ENCODE data around the gene ZNF831. TPM values are rescaled to one million over a fixed set of nuclear protein-coding genes. Genes with fewer than 3 reads are reported as not detected.

ZNF831 gene
- total RNA-seq, result under 0.01 and 0.20 TPM in 2 replicates

DNA sequence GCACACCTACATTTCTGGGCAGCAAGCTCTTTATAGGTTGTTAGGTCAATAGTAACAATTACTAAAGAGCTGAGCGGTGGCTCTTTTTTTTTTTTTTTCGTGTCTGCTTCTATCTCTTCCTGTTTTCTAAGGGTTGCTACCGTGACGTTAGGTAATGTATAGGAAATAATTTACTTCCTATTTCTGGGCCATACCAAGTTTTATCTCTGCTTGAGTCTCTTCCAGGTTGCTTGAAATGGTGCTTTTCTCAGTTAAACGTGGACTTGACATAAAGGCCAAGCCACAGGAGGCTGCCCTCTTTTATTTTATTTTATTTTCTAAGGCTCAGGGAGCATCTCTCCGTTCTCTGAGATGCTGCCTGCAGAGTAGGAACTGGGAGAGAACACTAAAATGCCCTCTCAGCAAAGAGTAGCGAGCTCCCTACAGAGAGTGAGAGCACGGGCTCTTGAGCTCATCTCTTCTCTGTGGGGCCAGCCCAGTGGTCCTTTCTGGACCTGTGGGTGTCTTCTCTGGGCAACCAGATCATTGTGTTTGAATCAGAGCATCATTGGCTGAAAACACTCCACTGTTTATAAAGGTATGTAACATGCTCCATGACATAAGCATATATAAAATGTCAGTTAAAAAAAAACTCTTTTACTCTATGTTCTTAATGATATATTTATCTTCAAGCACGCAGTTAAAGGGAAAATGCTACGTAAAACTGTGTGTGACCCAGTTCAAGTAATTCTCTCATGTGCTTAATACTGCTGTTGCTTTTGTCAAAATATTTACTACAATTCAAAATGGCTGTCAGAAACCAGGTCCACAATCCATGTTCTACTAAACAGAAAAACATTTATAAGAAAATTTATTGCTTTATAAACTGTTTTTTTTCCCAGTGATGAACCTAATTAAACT is at the start of gene ZNF831:
Gene ZNF831 (plus strand): TSS at position 191 of the 900 bp plus-strand sequence. CDS start 27,199 bp downstream, outside the sequence.
- DNase-seq (ENCODE audit: low read depth in 2 of 2), result no peak

DNA sequence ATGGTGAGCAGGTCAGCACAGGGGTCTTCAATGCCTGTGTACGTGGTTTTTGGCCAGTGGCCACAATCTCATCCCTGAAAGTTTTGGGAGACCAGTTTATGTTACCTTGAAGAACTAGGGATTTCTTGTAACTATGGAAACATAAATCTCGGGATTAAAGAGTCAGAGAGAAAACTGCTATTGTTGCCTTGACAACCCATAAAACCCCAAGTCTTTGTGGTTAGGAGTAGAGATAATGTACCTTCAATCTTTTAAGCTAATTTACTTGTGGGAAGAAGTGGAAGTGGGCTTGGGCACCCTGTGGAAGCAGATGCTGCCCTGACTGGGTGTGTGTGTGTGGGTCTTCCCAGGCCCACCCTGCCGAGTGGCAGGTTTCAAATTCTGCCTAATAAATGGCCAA is 46.1 kb upstream of the ZNF831 start:
- DNase-seq (ENCODE audit: low read depth in 2 of 2), result no peak

DNA sequence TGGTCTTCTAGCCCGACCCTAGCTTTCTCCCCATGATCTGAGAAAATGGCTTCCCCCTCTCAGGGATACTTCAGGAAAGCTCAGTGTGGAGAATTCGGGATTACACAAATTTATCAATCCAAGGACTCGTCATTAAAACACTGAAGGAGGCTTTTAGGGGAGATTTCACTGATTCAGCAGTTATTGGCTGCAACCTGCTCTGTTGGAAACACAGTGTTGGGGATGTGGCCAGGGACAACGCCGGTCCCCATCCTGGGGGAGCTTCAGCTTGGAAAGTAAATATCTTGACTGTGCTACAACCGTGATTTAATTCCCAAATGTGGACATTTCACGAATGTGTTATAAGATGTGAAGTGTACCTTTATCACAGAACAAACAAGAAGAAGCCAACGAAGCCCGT is 44.8 kb upstream of the ZNF831 start:
- no peak for DNase-seq (ENCODE audit: low read depth in 2 of 2)

DNA sequence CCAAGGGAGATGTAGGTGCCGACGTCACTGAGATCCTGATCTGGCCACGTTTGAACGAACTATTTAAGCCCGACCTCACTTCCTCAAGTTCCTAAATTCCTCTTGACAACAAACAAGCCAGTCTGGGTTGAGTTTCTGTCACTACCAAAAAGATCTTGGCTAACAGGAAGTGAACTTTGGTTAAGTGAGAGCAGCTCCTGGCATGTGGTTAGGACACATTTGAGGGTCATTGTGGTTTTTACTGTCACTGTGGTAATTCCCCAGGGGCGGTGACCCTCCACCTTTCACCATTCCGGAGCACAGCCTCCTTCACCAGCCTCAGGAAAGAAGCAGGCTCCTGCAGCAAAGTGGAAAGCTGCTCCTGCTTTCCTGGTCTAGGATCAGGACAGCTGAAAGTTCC is 43.1 kb upstream of the ZNF831 start:
- no peak for DNase-seq (ENCODE audit: low read depth in 2 of 2)

DNA sequence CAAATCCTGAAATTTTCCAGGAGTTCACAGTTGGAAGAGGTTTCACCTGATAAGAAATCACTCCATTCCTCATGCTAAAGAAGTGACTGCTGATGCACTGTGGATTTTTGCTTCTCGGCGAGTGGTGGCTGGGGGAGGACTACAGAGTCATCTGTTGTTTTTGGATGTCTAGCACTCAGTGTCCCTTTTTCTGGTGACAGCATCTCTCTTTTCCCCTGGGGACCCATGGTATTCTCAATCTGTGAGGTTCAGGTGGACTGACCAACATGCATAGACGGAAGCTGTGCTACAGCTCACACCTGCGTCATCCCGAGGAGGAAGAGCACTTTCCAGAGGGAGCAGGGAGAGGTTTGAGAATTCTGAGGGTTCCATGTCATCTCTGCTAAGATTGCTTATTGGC is 42.7 kb upstream of the ZNF831 start:
- DNase-seq (ENCODE audit: low read depth in 2 of 2), result no peak

DNA sequence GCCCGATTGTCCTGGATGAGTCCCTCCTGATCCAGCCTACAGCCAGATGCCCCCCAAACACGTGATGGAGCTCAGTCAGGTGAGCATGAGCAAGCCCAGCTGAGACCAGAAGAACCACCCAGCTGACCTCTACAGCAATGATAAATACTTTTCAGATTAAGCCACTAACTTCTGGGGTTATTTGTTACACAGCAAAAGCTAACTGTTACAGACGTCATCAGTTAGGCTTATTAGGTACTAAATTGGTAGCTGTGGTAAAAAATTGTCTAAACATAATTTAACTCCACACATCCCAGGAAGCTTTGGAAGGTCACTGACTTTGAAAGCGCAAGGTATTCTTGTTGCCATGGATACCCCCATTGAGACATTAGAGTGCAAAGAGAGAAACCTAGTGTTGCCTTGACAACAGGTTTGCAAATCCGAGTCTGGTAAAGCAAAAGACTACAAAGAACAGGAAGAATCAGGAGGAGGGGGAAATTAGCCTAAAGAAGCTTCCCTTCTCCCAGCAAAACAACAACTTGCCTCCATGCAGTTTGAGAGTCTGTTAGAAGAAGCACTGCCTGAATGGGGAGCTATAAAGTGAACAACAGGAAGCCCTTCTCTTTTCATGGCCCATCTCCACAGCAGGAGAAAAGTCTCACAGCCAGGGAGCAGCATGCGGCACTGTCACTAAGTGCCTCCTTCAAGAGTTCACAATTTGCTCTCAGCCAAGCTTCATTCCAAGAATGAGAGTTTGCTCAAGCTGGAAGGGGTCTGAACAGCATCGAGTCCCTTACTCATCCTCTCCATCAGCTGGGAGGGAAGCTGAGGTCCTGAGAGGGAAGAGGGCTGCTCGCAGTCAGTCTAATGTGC is 41.7 kb upstream of the ZNF831 start:
- DNase-seq (ENCODE audit: low read depth in 2 of 2), result no peak

DNA sequence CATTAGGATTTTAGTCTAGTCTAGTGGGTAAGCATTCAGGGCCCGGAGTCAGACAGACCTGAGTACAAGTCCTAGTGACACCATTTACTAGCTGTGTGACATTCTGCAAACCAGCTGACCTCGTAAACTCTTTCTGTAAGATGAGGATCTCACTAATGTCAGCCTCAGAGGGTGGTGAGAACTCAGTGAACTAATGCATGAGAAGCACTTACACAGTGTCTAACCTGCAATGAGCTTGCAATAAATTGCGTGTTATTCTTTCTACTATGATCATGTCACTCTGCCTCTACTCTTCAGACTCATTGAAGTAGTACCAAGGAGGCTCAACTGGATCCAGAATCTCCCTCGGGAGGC is 41.1 kb upstream of the ZNF831 start:
- no peak for DNase-seq (ENCODE audit: low read depth in 2 of 2)

DNA sequence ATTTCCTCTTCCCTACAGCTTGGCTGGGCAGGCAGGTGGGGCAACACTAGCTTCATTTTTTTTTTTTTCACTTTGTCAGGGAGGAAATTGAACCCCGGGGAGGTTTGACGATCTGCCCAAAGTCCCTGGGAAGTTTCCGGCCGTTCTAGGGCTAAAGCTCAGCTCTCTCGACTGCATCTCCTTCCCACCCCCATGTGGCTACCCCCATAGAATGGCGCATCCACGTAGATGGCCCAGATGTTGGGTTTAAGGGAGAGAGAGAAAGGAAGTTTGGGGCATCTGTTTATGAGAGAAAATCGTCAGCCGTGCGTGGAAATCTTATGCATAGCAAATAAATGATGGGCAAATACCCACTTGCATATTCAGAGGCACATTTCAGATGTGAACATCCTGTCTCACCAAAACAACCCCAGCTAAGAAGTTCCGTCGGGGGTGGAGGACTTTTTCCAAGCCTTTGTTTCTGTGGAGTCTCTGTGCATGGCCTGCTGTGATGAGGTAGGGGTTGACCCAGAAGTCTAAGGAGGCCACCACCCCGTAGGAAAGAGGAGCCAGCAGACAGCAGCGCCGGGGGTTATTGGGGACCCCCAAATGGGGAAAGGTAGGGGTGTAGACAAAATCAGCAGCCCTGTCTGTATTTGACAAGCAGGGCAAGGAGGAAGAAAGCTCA is 40.5 kb upstream of the ZNF831 start:
- no peak for DNase-seq (ENCODE audit: low read depth in 2 of 2)

DNA sequence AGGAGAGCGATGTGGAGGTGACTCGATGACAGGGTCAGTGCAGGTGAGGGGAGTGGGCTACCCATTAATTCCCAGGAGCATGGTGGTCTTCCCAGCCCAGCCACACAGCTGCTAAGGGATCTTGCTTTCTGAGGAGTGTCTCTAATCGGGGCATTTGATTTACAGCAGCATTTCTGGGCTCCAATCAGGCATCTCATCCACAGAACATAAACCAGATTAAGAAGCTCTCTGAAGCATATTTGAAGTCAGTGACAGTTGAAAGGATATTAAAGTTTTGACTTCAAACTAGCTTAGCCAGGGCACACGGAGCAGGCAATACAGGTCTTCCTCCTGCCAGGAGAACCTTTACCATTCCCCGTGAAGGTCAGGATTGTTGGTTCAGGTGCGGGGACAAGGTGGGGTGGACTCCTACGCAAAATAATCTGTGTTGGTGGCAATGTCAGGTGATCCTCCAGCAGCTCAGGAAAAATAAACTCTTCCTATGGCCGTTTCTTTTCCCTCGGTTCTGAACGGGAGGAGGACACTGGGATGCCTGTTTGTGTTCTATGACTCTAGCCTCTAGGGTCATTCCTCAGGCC is 39.9 kb upstream of the ZNF831 start:
- DNase-seq (ENCODE audit: low read depth in 2 of 2), result no peak

DNA sequence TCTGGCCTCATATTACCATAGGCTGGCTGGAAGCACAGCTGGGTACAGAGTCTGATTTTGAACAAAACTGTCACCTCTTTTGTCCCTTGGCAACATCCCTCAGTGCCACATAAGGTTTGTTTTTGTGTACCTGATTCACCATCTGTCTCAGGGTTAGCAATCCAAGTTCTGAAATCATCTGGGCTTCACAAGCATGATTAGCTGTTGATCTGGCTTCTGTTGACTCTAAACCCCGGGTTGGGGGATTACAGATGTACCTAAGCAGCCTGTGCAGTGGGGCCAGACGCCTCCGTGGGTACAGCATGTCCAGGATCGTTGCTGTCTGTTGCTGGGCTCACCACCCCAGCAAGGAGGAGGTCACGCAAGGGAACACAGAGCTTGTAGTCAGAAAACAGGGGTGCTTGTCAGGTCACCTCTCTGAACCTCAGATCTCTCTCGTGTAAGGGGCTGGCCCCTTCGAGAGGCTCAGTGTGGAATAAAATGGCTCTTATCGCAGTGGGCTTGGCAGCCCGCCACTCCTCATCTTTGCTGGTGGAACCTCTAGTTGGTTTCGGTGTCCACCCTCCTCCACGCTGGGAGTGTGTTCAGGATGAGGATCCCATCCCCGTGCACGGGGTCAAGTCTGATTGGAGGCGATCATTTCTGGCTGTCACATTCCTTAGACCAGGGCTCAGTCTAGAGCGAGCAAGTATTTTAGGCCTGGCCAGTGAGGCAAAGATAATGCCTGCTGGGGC is 39.2 kb upstream of the ZNF831 start:
- DNase-seq (ENCODE audit: low read depth in 2 of 2), result no peak

DNA sequence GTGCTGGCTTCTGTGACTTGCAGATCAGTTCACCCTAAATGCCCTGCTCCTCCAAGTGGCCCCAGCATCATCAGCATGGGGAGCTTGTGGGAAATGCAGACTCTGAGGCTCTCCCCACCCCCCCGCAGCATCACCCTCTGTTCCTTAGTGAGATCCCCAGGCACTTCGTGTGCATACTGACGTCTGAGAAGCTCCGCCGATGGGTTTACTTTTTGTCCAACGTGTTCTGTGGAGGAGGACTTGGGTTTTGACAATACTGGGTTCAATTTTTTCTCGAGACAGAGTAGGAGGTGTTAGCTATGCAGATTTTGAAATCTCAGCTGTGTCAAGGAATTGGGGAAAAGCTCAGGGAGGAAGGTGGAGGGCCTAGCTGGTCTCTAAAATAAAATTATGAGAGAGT is 38.3 kb upstream of the ZNF831 start:
- DNase-seq (ENCODE audit: low read depth in 2 of 2), result no peak

DNA sequence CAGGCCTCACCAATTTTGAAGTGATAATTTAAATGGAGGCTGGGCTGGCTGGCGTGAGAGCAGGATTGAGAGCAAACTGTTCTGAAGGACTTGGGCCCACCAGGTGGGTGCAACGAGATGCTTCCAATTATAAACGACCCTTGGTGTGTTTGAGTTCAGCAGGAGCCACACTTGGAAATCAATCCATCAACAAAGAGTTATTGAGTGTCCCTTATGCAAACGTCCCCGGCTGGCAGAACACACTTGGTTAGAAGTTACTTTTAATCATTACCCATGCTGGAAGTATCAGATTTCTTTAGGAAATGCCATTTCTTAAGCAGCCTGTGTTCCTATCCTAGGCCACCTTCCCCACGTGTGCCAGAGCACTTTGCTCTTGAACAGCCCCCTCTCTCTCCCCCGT is 37.8 kb upstream of the ZNF831 start:
- no peak for DNase-seq (ENCODE audit: low read depth in 2 of 2)

DNA sequence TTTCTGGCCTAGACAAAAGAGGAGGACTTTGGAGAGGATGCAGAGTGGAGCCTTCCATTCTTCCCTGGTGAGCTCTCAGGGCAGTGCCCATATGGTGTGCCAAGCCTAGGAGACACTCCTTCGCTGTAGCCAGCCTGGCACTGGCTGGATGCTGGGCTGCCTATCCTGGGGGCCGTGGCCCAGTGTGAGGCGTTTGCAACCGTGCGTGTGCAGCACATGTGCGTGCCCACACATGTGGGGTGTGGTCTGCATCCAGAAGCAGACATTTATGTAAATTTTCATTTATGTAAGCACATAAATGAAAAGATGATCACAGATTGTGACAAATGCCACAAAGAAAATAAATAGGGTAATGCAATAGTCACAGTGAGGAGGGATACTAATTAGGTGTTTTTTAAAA is 35.8 kb upstream of the ZNF831 start:
- no peak for DNase-seq (ENCODE audit: low read depth in 2 of 2)

DNA sequence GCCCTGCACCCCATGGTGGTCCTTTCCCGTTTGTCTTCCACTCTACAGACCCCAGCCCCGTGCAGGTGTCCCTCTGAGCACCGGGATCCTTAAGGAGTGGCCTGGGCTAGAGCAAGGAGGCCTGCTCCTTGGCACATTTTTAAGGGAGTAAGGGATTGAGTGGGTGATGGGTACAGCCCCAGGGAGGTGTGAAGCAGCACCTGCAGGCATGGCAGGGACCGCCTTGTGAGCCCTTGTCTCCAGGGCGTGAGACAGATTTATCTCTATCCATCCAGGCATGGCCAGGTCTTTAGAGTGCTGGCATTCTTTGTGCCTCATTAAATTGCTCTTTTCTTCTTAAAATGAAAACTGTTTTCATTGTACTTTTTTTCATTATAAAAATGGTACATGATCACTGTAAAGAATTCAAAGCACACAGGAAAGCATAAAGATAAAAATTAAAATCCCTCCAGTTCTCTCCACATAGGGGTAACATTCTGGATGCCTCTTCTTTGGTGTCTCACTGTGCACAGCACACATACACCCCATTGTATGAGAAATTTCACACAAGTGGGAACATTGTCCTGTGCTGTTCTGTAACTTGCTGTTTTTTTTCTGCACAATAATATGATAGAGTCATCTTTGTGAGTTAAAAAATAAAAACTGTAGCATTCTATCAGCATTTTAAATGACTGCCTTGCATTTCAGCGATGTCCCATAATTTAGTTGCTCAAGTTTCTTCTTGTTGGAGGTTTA is 31.9 kb upstream of the ZNF831 start:
- DNase-seq (ENCODE audit: low read depth in 2 of 2), result no peak

DNA sequence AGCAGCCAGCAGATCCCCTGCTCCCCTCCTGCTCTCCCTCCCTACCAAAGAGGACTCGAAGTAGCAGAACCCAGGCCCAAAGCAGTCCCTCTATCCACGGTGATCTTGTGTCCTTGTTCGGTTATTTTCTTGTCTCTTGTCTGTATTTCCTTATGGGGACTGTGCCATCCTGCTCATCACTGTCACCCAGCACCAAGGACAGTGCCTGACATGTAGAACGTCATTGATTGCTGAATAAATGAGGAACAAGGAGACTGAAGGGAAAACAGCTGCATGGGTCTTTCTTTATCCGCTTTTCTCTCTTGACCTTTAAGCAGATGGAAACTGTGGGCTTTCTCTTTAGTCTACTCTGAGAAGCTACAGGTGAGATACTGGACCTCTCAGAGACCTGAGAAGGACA is 29.4 kb upstream of the ZNF831 start:
- DNase-seq (ENCODE audit: low read depth in 2 of 2), result no peak

DNA sequence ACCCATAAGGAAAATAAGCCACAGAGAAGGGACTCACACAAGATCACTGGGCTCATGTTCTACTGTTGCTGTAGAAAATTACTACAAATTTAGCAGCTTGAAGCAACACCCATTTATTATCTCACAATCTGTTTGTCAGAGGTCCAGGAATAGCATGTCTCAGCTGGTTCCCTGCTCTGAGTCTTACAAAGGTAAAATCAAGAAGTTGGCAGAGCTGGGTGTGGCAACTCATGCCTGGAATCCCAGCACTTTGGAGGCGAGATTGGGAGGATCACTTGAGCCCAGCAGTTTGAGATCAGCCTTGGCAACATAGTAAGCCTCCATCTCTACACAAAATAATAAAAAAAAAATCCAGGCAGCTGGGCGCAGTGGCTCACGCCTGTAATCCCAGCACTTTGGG is 28.5 kb upstream of the ZNF831 start:
- DNase-seq (ENCODE audit: low read depth in 2 of 2), result no peak

DNA sequence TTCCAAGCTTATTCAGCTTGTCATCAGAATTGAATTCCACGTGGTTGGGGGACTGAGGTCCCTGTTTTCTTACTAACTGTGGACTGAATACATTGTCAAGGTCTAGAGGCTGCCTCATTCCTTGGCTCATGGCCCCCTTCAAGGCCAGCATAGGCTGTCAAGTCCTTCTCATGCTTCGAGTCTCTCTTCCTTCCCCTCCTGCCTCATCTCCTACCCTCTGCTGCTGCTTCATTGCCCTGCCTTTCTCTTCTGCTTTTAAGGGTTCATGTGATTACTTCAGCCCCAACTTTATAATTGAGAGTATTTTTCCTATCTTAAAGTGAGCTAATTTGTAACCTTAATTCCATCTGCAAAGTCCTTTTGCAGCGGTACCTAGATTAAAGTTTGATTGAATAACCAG is 27.6 kb upstream of the ZNF831 start:
- no peak for DNase-seq (ENCODE audit: low read depth in 2 of 2)

DNA sequence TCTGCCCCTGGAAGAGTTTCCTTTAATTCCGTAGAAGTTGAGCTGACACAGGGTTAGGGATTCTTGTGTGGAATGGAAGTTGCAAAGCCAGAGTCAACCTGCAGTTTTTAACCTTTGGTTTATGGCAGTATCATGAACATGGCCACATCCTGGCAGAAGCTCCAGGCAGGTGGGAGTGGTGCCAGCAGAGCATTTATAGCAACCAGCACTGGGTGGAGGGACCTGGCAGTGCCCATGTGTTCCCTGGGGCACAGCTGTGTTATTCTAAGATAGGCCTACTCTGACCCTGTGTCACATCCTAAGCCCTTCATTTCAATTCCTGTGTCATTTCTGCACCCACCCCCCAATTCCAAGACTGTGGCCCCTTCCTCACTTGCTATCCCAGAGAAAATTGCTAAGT is 26.1 kb upstream of the ZNF831 start:
- DNase-seq (ENCODE audit: low read depth in 2 of 2), result no peak

DNA sequence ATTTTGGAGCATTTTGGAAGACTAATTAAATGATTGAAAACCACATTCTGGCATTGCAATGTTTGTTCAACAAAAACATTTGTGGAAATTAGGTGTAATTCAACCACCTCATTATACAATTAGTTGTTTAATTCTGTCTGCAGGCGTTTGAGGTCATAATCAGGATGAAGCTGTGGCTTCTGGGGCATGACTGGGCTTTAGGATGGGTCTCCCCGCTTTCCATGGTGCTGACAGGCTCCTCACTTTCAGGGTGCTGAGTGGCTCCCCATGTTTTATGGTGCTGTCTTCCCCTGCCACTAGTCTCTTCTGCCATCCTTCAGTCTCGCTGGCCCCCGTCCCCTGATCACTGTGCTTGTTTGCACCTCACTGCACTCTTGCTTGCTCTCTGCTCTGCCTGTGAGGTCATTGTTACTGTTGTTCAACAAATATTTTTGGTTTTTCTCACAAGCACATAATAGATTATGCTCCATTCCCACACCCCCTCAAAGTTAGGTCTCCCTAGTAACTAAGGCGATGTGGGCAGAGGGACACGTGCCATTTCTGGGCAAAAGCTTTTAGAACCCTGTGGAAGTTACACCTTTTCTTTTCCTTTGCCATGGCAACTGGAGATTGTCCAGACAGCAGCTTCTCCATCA is 25.4 kb upstream of the ZNF831 start:
- DNase-seq (ENCODE audit: low read depth in 2 of 2), result no peak

DNA sequence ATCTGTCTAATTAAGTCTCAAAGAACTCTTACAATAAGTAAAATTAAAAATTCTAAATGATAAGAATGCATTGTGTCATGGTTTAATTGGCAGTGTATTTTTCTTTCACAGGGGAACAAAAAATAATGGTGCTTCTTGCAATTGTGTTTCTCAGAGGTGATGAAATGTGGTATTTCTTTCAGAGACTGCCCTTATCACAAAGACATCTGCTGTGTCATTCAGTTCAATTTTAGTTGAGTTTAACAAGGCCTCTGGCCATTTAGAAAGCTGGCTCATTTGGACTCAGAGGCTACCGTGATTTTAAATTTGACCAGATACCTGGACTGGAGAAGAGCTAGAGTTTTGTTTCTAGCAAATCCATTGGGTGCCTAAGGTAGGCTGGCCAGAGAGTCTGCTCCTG is 23.6 kb upstream of the ZNF831 start:
- DNase-seq (ENCODE audit: low read depth in 2 of 2), result no peak

Data from lung microvascular endothelial cell (primary cell).